ENCODE measurements around the gene RNF146.

The RNF146 gene

DNA sequence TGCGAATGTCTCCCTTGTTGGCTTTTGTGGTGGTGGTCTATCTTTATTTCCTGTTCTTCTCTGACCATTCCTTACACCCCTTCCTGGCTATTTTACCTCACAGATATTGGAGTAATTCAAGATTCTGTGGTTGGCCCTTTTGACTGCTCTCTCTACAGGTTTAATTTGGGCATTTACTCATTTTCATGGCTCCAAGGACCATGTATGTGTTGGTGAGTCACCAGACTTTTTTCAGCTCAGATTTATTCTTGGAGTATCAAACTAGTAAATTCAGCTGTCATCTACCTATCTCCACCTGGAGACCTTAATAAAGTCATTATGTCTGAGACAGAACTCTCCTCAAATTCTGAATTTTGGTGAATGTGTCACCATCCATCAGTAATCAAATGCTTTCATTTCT is 15.5 kb downstream of the RNF146 start:
- TF ChIP-seq, protein P1, sequence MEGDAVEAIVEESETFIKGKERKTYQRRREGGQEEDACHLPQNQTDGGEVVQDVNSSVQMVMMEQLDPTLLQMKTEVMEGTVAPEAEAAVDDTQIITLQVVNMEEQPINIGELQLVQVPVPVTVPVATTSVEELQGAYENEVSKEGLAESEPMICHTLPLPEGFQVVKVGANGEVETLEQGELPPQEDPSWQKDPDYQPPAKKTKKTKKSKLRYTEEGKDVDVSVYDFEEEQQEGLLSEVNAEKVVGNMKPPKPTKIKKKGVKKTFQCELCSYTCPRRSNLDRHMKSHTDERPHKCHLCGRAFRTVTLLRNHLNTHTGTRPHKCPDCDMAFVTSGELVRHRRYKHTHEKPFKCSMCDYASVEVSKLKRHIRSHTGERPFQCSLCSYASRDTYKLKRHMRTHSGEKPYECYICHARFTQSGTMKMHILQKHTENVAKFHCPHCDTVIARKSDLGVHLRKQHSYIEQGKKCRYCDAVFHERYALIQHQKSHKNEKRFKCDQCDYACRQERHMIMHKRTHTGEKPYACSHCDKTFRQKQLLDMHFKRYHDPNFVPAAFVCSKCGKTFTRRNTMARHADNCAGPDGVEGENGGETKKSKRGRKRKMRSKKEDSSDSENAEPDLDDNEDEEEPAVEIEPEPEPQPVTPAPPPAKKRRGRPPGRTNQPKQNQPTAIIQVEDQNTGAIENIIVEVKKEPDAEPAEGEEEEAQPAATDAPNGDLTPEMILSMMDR (IDR thresholded peaks at IDR 0.05; ENCODE audit: low read depth, low read length, missing control alignments) = no peak
- DNase-seq (ENCODE audit: extremely low read depth, low read depth) = no peak
- H3K4me3 ChIP-seq (replicated peaks; ENCODE audit: low read depth, low read length) = no peak overlapping the region

- TF ChIP-seq, protein P1 (IDR thresholded peaks at IDR 0.05; ENCODE audit: low read depth, low read length, missing control alignments) = no peak
- no peak overlapping the region for H3K4me3 ChIP-seq (replicated peaks; ENCODE audit: low read depth, low read length)
- no peak for DNase-seq (ENCODE audit: extremely low read depth, low read depth)
Measured at GRCh38 chr6:127288705-127289104, 22.0 kb downstream of the RNF146 start.

DNA sequence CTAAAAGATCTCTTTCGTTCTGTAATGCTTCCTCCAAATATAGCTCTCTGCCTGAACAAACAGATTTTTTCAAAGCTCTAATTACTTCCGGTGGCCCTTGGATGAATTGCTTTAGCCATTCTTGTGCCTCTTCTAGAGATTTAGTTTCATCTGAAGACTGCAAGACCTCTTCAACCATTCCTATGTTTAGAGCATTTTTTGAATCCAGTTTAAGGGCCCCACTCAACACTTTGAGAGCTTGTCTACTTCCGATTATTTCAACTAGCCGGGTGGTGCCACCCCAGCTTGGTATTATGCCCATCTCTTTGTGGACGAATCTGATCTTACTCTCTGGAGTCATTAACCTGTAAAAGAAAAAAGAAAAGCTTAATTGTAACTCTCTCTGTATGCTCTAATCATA is 23.3 kb downstream of the RNF146 start:
- TF ChIP-seq, protein P1 (IDR thresholded peaks at IDR 0.05; ENCODE audit: low read depth, low read length, missing control alignments) = no peak
- no peak overlapping the region for H3K4me3 ChIP-seq (replicated peaks; ENCODE audit: low read depth, low read length)
- DNase-seq (ENCODE audit: extremely low read depth, low read depth) = no peak

GRCh38 chr6:127290391-127291265 is 24.0 kb downstream of the RNF146 start:
- TF ChIP-seq, protein P1 (IDR thresholded peaks at IDR 0.05; ENCODE audit: low read depth, low read length, missing control alignments) = no peak

GRCh38 chr6:127291495-127291894 is 24.8 kb downstream of the RNF146 start:
- no peak for DNase-seq (ENCODE audit: extremely low read depth, low read depth)
- no peak overlapping the region for H3K4me3 ChIP-seq (replicated peaks; ENCODE audit: low read depth, low read length)
- TF ChIP-seq, protein P1 (IDR thresholded peaks at IDR 0.05; ENCODE audit: low read depth, low read length, missing control alignments) = no peak

More at GRCh38 chr6:127290391-127291265, 24.0 kb downstream of the RNF146 start:
- no peak for DNase-seq (ENCODE audit: extremely low read depth, low read depth)
- H3K4me3 ChIP-seq (replicated peaks; ENCODE audit: low read depth, low read length) = no peak overlapping the region

DNA sequence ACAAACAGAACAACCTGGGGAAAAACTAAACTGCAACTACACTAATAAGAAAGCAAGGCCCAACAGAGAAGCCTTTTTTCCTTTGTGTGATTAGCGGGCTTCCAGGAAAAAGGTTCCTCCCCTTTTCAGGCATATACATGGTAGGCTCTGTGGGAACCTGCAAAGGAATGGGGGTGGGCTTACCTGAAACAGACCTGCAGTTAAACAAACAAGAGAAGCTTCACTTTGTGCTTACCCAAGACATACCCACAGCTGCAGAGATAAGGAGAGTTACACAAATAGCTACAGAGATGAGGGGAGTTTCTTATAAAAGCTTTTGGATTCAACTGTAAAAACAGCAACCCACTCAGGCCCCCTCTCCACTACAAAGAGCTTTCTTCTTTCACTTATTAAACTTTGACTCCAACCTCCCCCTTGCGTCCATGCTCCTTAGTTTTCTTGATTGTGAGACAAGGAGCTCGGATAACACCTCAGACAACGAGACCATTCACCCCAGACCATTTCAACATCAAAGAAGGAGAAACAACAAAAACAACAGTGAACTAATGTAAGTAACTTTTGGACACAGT is 30.9 kb downstream of the RNF146 start:
- no peak for DNase-seq (ENCODE audit: extremely low read depth, low read depth)
- no peak overlapping the region for H3K4me3 ChIP-seq (replicated peaks; ENCODE audit: low read depth, low read length)
- TF ChIP-seq, protein P1 (IDR thresholded peaks at IDR 0.05; ENCODE audit: low read depth, low read length, missing control alignments) = no peak

All from HFF-Myc (cell line).